ENCODE results near the gene NAIF1. TPM values are rescaled to one million over a fixed set of nuclear protein-coding genes. Genes with fewer than 3 reads are reported as not detected.

The NAIF1 gene, protein sequence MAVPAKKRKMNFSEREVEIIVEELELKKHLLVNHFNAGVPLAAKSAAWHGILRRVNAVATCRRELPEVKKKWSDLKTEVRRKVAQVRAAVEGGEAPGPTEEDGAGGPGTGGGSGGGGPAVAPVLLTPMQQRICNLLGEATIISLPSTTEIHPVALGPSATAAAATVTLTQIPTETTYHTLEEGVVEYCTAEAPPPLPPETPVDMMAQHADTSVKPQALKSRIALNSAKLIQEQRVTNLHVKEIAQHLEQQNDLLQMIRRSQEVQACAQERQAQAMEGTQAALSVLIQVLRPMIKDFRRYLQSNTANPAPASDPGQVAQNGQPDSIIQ
- total RNA-seq, result 10 to 100 TPM in 2 of 4 donors, 1 to 10 TPM in 2; 7.4 to 26.1 (median 11.8) TPM

- TF ChIP-seq CTCF (IDR thresholded peaks at IDR 0.05) (no peak), POLR2A (IDR thresholded peaks at IDR 0.05) (peak; percentile 48 to 53)
- H3K27me3 ChIP-seq, result no peaks in the 10 kb centered on the region
- DNase-seq, result peak; percentile 94 to 98 (median 96)
- H3K36me3 ChIP-seq, result peaks cover 0 to 17% (median 0%) of the 10 kb centered on the region in 3 donors
- peaks cover 6 to 43% (median 17%) of the 10 kb centered on the region in 4 donors for H3K4me1 ChIP-seq
- peak within 1 kb of the TSS; percentile 68 to 97 (median 94) for H3K4me3 ChIP-seq
- H3K9me3 ChIP-seq, result no peaks in the 10 kb centered on the region
- peak within 1 kb of the TSS; percentile 95 to 99 (median 98) for H3K27ac ChIP-seq
Measured at GRCh38 chr9:128066713-128067644, at the start of gene NAIF1. TSS of gene NAIF1 (minus strand) at chr9:128067320. CDS start at chr9:128067101, 219 bp downstream.

DNA sequence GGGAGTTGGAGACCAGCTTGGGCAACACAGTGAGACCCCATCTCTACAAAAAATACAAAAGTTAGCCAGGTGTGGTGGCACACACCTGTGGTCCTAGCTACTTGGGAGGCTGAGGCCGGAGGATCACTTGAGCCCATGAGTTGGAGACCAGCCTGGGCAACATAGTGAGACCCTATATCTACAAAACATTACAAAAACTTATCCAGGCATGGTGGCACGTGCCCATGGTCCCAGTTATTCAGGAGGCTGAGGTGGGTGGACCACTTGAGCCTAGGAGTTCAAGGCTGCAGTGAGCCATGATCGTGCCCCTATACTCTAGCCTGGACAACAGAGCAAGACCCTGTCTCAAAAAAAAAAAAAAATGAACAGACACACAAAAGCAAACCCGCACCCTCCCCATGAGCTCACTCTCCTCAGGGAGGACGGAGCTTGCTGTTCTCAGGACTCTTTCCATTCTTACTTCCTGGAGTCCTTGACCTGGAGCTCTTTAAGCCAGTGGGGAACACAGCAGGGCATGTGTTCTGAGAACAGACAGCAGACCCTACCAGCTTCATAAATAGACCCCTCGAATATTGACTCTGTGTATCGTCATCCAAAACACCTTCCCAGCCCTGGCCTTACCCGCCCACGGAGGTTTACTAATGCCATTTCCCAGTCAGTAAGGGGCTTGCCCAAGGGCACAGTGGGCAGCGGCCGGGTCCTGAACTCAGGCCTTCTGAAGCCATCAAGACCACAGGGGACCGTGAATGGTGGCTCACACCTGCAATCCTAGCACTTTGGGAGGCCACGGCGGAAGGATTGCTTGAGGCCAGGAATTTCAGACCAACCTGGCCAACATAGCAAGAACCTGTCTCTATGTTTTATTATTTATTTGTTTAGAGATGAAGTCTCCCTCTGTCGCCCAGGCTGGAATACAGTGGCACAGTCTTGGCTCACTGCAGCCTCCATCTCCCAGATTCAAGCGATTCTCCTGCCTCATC, 49.3 kb upstream of the NAIF1 start:
- TF ChIP-seq CTCF (IDR thresholded peaks at IDR 0.05) (no peak), POLR2A (IDR thresholded peaks at IDR 0.05) (no peak)
- no peaks in the 10 kb centered on the region for H3K27me3 ChIP-seq
- no peak overlapping the region for H3K4me3 ChIP-seq
- no peaks in the 10 kb centered on the region for H3K9me3 ChIP-seq
- H3K4me1 ChIP-seq, result peaks cover 0 to 27% (median 10%) of the 10 kb centered on the region in 4 donors
- H3K27ac ChIP-seq, result peak overlapping the region; percentile 40 to 98 (median 96)
- H3K36me3 ChIP-seq, result peaks cover 0 to 15% (median 0%) of the 10 kb centered on the region in 3 donors
- DNase-seq, result peak in 2 of 3 donors; percentile 49 to 51

DNA sequence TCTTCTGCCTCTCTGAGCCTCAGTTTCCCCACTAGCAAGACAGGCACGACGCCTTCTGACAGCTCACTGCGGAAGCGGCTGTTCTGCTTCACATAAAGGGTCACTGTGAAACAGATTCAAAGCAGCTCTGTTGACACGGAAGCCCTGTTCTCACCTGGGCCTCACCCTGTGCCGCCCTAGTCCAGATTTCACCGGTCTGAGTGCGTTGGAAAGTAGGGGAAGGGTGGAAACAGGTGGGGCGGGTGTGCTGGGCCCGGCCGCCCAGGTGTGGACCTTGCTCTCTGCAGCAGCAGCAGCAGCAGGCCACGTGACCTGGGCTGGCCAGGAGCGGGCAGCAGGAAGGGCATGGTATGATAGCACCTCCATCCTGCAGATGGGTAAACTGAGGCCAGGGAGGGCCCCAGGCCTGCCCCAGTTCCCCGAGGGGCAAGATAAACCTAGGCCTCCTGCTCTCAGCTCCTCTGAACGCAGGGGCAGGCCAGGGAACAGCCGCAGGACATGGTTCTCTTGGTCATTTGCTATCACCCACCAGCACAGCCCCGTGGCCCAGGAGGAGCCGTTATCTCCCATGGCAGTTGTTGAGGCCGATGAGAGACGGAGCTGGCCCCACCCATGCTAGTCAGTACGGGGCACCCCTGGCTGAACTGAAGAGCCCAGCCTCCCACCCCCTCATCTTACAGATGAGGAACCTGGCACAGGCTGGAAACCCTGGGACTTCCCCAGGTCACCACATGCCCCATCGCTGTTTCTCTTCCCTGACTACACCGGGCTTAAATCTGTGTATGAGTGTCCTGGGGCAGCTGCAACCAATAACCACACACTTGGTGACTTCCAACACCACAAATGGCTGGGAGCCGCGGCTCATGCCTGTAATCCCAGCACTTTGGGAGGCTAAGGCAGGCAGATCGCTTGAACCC, 48.3 kb upstream of the NAIF1 start:
- H3K27ac ChIP-seq, result peak overlapping the region; percentile 40 to 98 (median 96)

More for the DNA sequence above, 48.3 kb upstream of the NAIF1 start:
- DNase-seq, result peak; percentile 58 to 95 (median 92)
- Histone ChIP-seq H3K4me1 (peaks cover 0 to 30% (median 10%) of the 10 kb centered on the region in 4 donors), H3K27me3 (no peaks in the 10 kb centered on the region), H3K9me3 (no peaks in the 10 kb centered on the region), H3K36me3 (peaks cover 0 to 5% (median 0%) of the 10 kb centered on the region in 3 donors), H3K4me3 (peak overlapping the region in 3 of 4 donors; percentile 21 to 67 (median 52))
- TF ChIP-seq POLR2A (IDR thresholded peaks at IDR 0.05) (peak; percentile 97 to 98), CTCF (IDR thresholded peaks at IDR 0.05) (peak in 1 of 6 experiments; percentile 10)
